ENCODE data around the gene FOXA1.

Gene FOXA1

GRCh38 chr14:37553935-37554550, 41.0 kb downstream of the FOXA1 start:
- no peak for DNase-seq

DNA sequence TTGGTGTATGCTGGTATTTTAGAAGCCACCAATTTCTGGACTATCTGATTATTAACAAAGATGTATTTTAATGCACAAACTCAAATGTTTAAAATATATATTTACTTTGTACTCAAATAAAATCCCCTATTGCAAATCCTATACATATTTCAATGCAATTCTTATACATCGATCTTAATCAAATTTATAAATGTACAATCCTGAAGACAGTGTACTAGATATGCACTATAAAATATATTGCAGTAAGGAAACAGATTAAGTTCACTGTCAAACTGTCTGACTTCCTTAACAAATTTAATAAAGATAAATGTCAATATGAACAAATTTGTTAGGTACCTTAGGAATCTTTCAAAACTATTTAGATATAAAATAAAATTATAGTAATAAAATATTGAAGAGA, 43.9 kb downstream of the FOXA1 start:
- DNase-seq = no peak

DNA sequence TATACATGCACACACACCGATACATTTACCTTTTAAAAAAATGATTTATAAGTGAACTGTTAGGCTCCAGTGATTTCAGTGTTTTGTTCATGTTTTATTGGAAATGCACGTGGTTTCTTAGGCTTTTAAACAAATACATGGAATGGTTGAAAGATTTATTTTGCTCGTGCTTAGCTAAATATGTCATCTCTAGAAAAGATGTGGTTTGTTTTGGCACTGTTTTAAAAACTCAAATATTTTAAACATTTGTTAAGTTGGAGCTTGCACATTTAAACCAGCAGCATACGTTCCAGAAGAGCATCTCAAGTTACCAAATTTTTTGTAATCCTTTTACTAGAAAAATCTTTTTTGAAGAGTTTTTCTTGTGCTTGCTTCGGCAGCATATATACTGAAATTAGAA, 44.5 kb downstream of the FOXA1 start:
- no peak for DNase-seq

DNA sequence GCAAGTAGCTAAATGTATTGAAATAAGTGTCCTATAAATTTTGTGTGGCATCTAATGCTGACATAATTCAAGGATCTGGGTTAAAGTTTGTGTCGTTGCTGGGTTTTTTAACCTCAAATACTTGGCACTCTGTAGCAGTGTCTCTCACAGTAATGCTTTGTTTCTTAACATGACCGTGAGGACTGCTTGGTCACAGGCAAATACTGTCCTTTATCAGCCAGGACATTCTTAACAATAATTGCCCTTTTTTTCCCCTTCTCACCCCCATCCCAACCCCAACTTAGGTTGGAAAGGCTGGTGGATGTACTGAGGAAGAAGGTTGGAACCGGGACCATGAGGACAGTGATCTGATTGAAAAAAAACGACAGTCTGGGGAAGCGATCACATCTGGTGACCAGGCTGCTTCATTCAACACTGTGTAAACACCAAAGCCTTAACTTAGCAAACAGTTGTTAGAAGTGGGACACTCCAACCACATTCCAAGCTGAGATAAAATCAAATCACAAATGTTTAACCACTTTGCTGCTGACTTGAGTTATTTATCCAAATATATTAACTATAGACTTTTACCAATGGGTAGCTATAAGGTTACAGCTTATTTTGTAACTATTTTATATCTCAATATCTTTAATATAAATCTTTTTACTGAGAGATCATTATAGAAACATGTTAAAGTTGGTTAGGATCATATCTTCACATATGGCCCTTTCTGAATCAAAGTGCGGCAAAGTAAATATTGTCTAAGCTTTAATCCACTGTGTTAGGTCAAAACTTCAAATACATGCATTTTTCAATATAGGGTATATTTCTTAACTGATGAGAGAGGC, 48.2 kb downstream of the FOXA1 start:
- DNase-seq = no peak

DNA sequence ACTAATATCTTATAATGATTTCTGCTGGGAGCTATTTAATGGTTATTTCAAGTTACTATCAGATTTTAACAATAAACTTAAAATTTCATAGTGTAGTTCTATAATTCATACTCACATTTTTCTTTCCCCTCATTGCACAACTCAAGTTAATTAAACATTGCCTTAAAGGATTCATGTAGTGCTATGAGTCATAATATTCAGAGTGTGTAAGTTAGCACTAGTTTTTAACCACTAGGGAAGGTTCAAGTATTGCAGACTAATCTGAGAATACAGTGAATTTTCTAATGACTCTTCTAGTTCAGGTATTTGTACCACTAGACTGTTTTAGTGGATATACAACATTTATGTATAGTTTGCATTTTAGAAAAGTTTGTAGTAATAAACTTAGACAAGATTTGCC, 49.9 kb downstream of the FOXA1 start:
- DNase-seq = no peak

- no peak for DNase-seq
Measured at GRCh38 chr14:37544407-37544806, 50.6 kb downstream of the FOXA1 start.

- DNase-seq = no peak
Measured at GRCh38 chr14:37539992-37540391, 55.1 kb downstream of the FOXA1 start.
